Chondrocyte (in vitro differentiated cells): ENCODE results near the gene SLC6A6. TPM values are rescaled to one million over a fixed set of nuclear protein-coding genes. Genes with fewer than 3 reads are reported as not detected.

Experiments
- DNase-seq: peaks from one replicate; pipeline ENCODE4 v3.0.0; 2021; ENCODE audit warnings: mixed read lengths, low spot score
- H3K27ac Mint-ChIP-seq: one replicate; pipeline ENCODE4 v1.8.0; 2021; ENCODE audit warnings: mild to moderate bottlenecking, moderate library complexity, mixed read lengths; ENCODE audit not compliant: unreplicated experiment
- H3K27me3 Mint-ChIP-seq: 2 replicates; pipeline ENCODE4 v1.8.0; 2021; ENCODE audit warnings: low read depth, mixed read lengths
- H3K36me3 Mint-ChIP-seq: 2 replicates; pipeline ENCODE4 v1.8.0; 2021; ENCODE audit warnings: low read depth, mixed read lengths
- H3K4me1 Mint-ChIP-seq: 2 replicates; pipeline ENCODE4 v1.8.0; 2021; ENCODE audit warnings: low read depth, mild to moderate bottlenecking, mixed read lengths
- H3K4me3 Mint-ChIP-seq: one replicate; pipeline ENCODE4 v1.8.0; 2021; ENCODE audit warnings: mild to moderate bottlenecking, moderate library complexity, mixed read lengths; ENCODE audit not compliant: unreplicated experiment
- H3K9me3 Mint-ChIP-seq: 2 replicates; pipeline ENCODE4 v1.8.0; 2021; ENCODE audit warnings: low read depth, mixed read lengths
- total RNA-seq: library from RNA; stranded (reverse); gene quantifications from 3 replicates; pipeline ENCODE4 v1.2.1, GENCODE V29; 2021
- TF ChIP-seq, protein P1 (sequence below): fragments of 200-600 bp; sonication (generic); IDR thresholded peaks from 2 replicates; pipeline ENCODE4 v1.5.0; 2021; ENCODE audit warnings: antibody characterized with exemption, mild to moderate bottlenecking, moderate library complexity

SLC6A6 gene
- total RNA-seq, 1 donor from 2014 or later = 46.0 TPM

GRCh38 chr3:14523792-14524191, 121.4 kb downstream of the SLC6A6 start:
- no peak for DNase-seq
- H3K27me3 Mint-ChIP-seq = peaks cover 7% of the 10 kb centered on the region
- no peak overlapping the region for H3K27ac Mint-ChIP-seq
- H3K9me3 Mint-ChIP-seq = no peaks in the 10 kb centered on the region
- peaks cover 5% of the 10 kb centered on the region for H3K4me1 Mint-ChIP-seq
- no peaks in the 10 kb centered on the region for H3K36me3 Mint-ChIP-seq
- H3K4me3 Mint-ChIP-seq = no peak overlapping the region
- TF ChIP-seq, protein P1, sequence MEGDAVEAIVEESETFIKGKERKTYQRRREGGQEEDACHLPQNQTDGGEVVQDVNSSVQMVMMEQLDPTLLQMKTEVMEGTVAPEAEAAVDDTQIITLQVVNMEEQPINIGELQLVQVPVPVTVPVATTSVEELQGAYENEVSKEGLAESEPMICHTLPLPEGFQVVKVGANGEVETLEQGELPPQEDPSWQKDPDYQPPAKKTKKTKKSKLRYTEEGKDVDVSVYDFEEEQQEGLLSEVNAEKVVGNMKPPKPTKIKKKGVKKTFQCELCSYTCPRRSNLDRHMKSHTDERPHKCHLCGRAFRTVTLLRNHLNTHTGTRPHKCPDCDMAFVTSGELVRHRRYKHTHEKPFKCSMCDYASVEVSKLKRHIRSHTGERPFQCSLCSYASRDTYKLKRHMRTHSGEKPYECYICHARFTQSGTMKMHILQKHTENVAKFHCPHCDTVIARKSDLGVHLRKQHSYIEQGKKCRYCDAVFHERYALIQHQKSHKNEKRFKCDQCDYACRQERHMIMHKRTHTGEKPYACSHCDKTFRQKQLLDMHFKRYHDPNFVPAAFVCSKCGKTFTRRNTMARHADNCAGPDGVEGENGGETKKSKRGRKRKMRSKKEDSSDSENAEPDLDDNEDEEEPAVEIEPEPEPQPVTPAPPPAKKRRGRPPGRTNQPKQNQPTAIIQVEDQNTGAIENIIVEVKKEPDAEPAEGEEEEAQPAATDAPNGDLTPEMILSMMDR = no peak

GRCh38 chr3:14524311-14524711, 121.9 kb downstream of the SLC6A6 start:
- H3K4me3 Mint-ChIP-seq = no peak overlapping the region
- H3K27me3 Mint-ChIP-seq = peaks cover 7% of the 10 kb centered on the region
- H3K4me1 Mint-ChIP-seq = peaks cover 5% of the 10 kb centered on the region
- TF ChIP-seq, protein P1 = no peak
- peak; percentile 93 for DNase-seq
- no peak overlapping the region for H3K27ac Mint-ChIP-seq
- no peaks in the 10 kb centered on the region for H3K9me3 Mint-ChIP-seq
- no peaks in the 10 kb centered on the region for H3K36me3 Mint-ChIP-seq

DNA sequence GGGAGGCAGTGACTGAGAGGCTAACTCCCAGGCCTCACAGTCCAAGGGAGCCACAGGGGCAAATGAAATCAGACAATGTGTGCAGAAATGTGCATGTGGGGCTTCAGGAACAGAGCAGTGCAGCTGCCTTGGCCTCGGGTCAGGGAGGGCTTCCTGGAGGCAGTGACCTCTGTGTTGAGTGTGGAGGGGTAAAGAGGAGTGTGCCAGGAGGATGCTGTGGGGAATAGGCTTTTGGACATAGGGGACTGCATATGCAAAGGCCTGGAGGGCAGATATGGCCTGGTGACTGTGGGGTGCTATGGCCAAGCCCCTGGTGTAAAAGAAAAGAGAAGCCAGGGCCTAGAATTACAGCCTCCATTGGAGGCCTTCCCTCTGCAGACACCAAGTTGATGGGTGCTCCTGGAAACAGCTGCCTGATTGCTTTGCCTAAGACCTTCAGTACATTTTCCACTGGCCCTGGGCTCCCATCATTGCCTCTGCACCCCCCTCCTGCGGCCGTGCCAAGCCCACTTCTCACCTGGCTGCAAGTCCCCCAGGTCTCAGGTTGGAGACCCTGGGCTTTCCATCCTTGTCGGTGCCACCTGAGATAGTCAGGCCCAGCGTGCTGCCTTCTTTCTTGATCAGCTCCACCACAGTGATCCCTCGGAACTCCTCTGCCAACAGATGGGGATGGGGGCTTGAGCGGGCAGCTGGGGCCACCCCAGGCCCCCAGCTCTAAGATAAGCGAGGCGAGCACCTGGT, 122.7 kb downstream of the SLC6A6 start:
- DNase-seq = peak; percentile 54
- Mint-ChIP-seq H3K27ac (no peak overlapping the region), H3K27me3 (peaks cover 11% of the 10 kb centered on the region), H3K4me3 (no peak overlapping the region), H3K36me3 (no peaks in the 10 kb centered on the region), H3K4me1 (peaks cover 5% of the 10 kb centered on the region), H3K9me3 (peaks cover 5% of the 10 kb centered on the region)
- TF ChIP-seq, protein P1 = no peak

- H3K27ac Mint-ChIP-seq = peak overlapping the region; percentile 27
- peaks cover 5% of the 10 kb centered on the region for H3K4me1 Mint-ChIP-seq
- peaks cover 2% of the 10 kb centered on the region for H3K36me3 Mint-ChIP-seq
- peaks cover 14% of the 10 kb centered on the region for H3K27me3 Mint-ChIP-seq
- TF ChIP-seq, protein P1 = no peak
- peak overlapping the region; percentile 18 for H3K4me3 Mint-ChIP-seq
- peak; percentile 40 for DNase-seq
- H3K9me3 Mint-ChIP-seq = peaks cover 8% of the 10 kb centered on the region
Measured at GRCh38 chr3:14525685-14526631, 123.6 kb downstream of the SLC6A6 start.

DNA sequence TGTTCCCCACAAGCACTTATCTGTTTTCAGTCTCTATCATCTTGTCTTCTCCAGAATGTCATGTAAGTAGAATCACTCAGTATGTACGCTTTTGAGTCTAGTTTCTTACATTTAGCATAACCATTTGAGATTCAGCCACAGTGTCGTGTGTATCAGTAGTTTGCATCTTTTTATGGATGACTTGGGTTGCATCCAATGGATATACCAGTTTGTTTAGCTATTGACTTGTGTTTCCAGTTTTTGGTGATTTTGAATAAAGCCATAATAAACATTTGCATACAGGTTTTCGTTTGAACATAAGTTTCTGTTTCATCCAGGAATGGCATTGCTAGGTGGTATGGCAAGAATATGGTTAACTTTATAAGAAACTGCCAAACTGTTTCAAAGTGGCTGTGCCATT, 125.7 kb downstream of the SLC6A6 start:
- Mint-ChIP-seq H3K36me3 (peaks cover 2% of the 10 kb centered on the region), H3K4me1 (peaks cover 5% of the 10 kb centered on the region), H3K27ac (no peak overlapping the region), H3K4me3 (no peak overlapping the region), H3K27me3 (peaks cover 15% of the 10 kb centered on the region), H3K9me3 (peaks cover 8% of the 10 kb centered on the region)
- no peak for DNase-seq
- TF ChIP-seq, protein P1 = no peak
